HG03097 (cell line): ENCODE measurements around the gene SOHLH1.

Source experiments
- ATAC-seq: cut with Tn5 transposase; IDR thresholded peaks from one replicate; pipeline ENCODE4 v1.9.1; 2021; ENCODE audit not compliant: unreplicated experiment, low FRiP score

Gene SOHLH1, protein sequence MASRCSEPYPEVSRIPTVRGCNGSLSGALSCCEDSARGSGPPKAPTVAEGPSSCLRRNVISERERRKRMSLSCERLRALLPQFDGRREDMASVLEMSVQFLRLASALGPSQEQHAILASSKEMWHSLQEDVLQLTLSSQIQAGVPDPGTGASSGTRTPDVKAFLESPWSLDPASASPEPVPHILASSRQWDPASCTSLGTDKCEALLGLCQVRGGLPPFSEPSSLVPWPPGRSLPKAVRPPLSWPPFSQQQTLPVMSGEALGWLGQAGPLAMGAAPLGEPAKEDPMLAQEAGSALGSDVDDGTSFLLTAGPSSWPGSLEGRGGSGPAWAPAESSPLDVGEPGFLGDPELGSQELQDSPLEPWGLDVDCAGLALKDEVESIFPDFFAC

DNA sequence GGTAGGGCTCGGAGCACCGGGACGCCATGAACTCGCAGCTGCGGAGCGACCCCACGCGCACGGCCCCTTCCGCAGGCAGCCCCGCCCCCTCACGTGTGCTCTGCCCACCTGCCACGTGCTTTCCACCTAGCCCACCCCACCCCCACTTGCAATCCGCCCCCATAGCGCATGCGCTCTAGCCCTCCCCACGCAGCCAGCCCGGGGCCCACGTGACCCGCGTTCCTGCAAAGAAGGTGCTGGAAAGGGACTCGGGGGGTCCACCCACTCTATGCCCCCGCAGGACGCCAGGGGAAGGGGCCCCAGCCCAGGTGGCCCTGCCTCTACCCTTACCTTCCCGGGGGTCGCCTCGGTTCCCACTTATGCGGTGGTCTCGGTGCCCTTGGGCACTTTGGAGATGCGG lies at the start of gene SOHLH1:
SOHLH1 (minus strand) TSS at position 42 of the 400 bp plus-strand sequence; CDS start at position 28, 14 bp downstream.
- ATAC-seq, result no peak

DNA sequence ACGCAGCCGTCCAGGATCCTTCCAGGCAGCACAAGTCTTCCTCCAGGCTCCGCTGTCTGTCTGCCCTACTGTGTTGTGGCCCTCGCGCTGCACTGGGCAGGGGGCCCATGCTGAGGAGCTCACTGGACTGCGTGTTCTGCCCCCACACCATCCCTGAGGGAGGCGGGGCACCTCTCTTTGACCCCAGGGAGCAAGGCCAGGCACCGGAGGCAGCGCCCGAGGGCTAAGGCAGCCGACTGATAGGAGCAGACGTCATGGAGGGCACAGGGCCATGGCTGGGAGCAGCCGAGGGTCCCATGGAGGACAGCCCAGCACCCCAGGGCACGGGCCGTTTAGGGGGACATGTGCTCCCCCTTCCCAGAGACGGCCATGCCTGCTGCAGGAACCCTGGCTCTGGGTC lies 49.4 kb upstream of the SOHLH1 start:
- no peak for ATAC-seq

DNA sequence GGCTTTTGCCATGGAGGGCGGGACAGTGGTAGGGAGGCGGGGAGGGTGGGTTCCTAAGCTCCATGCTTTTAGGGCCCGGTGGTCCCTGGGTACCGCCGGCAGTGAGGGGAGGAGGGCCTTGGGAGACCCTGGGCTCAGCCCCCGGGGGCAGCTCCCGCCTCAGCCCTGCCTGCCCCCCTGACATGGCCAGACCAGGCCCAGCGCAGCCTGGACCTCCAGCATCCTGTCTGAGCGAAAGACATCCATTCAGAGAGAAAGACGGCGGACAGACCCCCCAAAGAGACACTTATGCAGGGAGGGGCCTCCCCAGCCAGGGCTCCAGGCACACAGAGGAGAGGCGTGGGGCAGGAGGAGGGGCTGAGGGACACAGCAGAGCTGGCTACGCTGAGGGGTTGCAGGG lies 48.0 kb upstream of the SOHLH1 start:
- ATAC-seq, result no peak

DNA sequence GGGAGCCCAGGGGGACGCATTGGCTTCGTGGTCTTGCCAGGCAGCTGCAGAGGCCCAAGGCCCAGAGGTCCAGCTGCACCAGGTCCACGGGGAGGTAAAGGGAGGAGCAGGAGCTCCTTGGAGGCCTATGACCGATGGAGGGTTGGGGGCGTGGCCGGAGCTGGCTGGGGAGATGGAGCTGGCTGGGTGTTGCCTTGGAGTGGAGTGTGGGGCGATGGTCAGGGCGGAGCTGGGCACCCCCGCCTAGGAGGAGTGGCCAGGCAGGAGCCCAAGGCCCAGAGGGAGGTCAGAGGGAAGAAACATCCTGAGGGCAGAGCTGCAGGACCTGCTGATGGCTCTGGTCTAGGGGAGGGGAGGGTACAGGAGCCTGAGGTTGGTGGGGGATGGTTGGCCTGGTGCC lies 47.3 kb upstream of the SOHLH1 start:
- ATAC-seq, result no peak

DNA sequence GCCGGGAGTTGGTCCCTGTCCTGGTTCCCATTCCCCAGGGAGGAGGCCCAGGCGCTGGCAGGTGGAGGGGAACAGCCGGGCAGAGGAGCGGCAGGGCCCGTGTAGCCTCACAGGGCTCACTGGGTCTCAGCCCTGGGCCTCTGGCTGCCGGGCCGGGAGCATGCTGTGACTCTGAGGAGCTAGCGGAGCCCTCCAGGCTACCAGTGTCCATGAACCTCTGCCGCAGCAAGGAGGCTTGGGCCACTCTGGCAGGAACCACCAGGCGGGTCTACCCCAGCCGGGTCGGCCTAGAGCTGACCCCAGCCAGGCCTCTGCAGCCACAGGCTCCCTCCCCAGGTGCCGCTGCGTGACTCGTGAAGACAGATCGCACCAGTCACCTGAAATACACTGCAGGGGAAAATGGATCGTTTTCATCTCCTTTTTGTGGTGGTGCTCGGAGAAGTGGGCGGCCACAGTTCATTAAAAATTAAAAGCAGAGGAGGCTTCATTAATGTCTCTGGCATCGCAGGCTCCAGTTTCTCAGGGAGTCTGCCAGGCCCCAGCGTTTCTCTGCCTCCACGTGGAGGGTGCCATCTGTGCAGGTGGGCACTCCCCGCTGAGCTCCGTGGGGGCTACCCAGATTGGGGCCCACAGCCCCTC lies 46.5 kb upstream of the SOHLH1 start:
- no peak for ATAC-seq

DNA sequence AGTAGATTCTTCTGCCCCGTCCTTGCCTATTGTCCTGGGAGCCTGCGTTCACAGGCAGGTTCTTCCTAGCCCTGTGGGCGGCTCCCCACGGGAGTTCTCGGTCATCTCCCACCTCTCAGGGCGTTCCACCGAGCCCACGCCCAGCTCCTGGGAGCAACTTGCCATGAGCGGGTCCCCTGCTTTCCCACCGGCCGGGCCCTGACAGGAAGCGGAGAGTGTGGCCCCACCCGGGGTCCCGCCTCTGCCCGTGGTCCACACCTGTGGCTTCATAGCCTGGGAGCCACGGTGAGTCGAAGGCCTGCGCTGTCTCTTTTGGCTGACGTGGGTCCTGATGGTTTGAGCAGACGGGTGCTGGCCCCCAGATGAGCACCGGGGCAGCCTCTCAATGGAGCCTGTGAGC lies 45.9 kb upstream of the SOHLH1 start:
- no peak for ATAC-seq

DNA sequence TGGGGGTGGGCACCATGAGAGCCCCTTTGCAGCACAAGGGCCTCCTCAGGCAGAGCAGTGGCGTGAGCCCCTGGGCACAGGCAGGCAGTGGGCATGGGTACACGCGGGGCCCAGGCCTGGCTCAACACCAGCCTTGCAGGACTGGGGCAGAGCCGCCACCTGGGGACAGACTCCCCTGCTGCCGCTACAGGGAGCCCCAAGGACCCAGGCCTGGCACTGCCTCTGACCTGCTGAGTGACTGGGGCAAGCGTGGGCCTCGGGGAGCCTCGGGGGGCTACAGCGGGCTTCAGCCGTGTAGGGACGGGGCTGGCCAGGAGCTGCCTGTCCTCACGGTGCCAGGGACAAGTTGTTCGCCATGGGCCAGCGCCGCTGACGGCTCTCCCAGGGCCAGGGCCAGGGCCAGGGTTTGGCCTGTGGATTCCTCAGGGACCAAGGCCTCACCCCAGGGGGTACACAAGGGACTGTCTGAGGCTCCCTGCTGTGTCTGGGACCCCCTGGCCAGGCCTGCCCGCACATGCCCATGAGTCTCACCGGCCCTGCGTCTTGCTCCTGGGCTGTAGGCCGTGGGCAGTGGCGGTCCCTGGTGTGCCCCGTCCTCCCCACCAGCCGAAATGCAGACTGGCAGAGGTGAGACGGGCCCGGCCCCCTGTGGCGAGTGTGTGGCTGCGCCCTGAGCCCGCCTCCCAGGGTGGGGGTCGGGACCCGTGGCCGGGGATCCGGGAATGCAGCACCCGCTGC lies 45.2 kb upstream of the SOHLH1 start:
- no peak for ATAC-seq

DNA sequence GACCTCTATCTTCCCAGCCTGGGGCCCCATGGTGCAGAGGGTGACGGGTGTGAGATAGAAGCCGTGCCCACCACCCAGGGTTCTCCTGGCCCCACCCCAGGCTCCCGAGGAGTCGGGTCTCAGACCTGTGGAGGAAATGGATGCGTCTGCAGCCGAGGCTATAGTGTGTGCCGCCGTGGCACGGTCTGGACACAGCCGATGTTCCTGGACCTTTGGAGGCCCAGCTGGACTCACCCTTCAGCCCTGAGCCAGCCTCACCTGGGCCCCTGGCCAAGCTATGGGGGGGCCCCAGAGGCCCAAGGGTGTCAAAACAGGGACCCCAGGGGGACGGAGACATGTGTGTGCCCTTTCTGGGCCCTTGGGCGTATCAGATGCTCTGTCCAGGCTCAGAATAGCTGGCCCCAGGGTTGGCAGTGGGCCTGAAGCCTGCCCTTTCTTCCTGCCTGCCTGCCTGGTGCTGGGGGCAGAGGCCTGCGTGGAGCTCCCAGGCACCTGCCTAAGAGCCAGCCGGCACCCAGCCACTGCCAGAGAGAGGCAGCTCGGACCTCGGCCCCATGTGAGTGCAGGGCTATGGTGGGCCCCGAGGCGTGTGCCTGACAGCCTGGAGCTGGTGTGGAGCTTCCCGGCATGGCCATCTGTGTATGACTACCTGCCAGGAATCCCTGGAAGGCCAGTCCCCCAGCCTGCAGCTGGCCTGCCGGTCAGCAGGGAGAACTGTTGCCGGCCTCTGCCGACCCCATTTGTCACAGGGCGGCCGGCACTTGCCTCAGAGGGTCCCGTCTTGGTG lies 44.5 kb upstream of the SOHLH1 start:
- ATAC-seq, result no peak

DNA sequence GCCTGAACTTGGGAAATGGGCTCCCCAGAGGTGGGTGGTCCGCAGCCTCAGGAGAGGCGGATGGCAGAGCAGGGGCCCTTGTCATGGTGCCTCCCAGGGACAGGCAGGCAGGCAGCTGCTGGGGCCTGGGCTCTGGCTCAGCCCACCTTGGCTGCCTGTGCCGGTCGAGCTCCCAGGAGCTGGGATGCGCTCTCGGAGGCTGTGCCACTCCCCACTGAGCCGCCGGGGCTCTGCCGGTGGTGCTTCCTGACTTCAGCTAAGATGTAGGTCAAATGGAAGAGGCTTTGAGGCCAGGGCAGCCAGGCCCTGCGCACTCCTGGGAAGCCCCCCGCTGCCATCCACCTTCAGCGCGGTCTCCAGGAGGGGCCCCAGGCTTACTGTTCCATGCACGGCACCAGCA lies 43.7 kb upstream of the SOHLH1 start:
- no peak for ATAC-seq

DNA sequence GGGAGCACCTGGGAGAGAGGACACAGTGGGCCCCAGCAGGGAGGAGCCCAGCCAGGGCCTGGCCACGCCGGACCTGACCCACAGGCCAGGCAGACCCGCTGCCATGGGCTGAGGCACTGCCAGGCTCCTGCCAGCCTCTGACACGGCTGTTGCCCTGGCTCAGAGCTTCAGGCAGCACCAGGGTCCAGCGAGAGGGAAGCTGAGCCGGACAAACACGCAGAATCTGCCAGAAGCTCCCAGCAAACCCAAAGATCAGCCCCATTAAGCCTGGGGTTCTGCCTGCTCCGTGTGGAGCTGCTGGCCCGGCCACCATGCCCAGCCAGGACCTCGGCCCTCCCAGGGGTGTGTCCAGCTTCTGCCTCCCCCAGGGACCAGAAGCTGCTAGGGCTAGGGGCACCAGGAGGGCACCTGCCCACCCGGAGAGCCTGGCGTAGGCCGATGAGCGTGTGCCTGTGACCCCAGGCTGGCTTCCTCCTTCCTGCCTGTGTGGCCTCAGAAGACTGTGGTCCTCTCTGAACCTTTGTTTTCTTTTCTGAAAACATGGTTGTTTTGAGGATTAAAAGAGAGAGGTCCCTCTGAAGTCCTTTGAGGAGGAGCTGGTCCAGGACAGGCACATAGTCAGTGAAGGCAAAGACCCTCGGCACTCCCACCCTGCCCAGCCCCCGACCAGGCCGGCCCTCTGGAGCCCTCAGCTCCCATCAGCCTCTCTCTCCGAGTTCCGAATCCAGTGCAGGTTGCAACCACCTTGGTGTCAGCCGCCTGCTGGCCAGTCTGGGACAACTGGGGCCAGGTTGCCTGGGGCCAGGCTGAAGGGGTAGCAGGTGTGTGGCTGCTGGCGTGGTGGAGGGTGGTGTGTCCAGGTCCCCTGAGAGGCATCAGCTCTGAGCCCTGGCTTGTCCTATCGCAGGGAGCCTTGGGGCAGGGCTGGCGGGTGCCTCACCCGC lies 42.3 kb upstream of the SOHLH1 start:
- no peak for ATAC-seq

DNA sequence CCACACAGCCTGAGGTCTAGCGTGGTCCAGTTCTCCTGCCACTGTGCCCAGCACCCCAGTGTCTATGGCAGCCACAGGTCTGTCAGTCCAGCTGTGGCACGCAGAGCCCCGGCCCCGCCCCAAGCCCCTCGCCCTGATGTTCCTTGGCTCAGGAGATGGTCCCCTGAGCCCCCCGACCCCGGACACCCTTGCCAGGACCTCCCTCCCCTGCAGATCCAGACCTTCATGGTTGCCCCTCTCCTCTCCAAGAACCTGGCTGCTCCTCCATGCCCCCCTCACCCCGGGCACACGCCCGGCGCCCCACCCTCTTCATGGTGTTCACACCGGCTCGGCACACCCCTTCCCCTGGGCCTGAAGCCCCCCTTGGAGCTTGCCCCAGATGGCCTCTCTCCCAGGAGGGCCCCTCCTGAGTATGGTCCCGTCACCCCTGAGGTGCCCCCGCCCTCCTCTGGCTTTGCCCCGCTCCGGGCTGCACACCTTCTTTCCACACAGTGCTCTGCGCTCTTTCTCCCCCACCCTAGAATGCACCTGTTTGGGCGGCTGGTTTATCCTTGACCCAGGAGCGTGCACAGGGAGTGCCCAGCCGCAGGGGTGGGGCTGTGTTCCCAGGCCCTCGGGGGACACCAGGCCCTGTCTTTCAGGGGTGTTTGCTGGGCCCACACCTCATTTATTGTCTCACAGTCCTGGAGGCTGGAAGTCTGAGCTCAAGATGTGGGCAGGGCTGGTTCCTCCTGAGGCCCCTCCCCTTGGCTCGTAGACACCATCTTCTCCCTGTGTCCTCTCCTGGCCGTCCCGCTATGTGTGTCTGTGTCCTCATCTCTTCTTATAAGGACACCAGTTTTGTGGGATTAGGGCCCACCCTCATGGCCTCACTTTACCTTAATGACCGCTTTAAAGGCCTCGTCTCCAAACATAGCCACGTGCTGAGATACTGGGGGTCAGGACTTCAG lies 40.3 kb upstream of the SOHLH1 start:
- ATAC-seq, result no peak

DNA sequence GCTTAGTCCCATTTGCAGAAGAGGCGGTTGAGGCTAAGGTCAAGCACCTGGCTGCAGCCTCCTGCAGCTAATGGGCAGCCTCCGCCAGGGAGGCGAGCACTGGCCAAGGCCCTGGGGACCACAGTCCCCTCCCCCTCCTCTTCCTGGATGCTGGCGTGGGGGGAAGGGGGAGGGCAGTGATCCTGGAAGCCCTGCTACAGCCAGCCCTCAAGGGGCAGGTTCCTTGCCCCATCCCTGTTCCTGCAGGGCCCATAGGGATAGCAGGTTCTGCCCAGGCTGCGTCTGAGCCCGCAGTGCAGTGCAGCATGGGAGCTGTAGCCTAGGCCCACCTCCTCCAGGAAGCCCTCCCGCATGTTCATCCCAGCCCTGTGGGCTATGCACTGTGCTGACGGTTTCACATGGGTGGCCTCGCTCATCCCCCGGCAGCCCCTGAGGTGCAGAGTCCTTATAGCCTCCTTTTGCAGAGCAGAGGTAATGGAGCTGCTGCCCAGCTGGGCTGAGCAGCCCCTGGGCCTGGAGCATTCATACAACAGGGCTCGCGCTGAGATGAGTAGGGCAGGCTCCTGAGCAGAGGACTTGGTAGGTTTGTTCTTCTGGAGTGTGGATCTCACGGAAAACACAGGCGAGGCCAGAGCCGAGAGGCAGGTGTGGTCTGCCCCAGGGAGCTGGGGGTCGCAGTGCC lies 38.7 kb upstream of the SOHLH1 start:
- no peak for ATAC-seq

DNA sequence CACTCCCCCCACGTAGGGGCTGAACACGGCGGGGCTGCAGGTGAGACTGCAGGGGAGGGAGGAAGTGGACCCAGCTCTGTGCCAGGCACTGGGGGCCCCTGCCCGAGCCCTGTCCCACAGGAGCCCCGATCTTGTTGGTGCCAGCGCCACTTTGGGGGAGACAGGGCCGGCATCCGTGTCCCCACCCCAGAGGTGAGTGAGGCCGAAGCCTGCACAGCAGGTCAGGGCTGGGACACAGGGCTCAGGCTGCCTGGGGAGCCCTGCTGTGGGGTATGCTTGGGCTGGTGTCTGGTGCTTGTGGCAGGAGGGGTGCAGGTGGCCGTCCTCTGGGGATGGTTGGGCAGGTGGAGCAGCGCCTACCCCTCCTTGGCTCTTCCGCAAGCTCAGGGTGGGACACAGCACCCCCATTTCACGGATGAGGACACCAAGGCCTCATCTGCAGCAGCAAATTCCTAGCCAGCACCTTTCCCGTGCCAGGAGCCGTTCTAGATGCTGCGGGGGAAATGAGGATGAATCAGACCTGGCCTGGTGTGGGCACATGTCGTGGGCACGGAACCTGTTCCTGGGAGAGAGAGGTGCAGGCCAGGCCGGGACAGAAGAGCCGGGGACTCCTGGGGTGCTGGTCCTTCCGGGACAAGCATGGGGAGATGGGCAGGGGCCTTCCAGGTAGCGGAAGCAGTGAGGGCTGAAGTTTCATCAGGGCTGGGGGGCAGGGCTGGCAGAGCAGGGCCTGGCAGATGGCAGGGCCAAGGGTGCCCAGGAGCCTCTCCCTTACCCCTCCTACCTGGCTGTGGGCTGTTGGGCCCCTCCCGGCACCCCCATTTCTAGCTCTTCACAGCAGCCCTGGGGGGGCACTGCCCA lies 37.9 kb upstream of the SOHLH1 start:
- ATAC-seq, result no peak

DNA sequence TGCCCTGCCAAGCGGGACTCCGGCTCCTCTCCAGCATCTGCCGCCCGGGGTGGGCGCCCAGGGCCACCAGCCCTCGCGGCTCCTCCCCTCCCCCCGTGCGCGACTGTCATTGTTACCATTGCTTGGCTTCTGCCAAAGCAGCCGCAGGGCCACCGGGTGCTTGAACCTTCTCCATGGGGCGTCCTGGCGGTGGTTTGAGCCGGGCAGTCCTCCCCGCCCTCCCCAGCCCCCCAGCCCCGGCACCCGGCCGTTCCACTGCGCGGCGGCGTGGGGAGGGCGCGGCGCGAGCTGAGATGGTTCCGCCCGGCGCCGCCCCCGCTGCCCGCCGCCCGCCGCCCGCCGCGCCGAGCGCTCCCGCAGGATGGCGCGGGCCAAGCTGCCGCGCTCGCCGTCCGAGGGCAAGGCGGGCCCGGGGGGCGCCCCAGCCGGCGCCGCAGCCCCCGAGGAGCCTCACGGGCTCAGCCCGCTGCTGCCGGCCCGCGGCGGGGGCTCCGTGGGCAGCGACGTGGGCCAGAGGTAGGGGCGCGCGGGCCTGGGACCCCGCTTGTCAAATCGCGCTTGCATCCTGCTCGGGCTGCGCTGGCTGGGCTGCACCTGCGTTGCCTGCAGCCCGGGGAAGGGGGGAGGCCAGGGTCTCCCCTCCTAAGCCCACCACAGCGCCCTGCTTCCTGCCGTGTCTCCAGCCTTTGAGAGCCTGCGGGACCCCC lies 37.1 kb upstream of the SOHLH1 start:
- ATAC-seq, result no peak

DNA sequence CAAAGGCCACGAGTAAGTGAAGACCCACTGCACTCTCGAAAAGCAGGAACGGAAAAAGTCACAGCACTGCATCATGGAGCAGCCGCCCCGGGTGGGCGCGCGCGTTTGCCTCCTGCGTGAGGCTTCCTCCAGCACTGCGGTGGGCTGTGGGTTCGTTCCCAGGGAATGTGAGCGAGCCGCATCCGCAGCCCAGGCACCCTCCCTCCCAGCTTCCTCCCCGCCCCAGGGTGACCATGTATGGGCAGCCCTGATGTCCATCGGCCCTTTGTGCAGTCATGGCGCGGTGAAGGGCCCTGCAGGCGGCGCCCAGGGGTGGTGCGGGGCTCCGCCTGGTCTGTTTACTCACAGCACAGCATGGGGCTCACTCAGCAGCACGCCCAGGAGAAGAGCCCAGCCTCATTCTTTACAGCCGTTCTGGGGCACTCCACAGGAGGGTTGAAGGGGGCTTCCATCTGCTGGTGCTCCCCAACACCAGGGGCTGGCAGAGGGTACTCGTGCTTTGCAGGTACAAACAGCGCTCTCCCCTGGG lies 35.4 kb upstream of the SOHLH1 start:
- ATAC-seq, result no peak

DNA sequence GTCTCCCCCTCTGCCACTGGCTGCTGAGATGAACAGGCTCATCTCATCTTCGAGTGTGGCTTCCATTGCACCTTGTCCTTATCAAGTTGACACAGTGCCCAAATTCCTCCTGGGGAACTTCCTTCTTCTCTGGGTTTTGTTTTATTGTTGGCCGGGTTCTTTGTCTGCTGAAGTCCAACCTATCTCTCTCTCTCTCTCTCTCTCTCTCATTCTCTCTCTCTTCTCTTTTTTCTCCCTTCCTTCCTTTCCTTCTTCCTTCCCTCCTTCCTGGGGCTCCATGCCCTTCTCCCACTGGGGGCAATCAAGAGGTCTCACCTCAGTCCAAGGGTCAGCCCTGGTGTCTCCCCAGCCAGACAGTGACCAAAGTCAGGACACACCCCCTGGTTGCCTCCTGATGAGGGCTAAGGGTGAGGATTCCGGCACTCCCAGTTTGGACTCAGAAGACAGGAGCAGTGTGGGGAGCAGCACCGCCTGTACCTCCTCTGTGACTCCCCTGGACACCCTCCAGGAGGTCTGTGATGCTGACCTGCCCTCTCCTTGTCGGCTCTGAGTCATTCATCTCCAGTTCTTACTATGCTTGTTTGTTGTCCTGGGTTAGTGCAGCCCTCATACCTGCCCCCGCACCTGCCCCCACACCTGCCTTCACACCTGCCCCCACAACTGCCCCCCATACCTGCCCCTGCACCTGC lies 33.4 kb upstream of the SOHLH1 start:
- ATAC-seq, result no peak
